K562 (cell line): ENCODE measurements around the gene CACNA1C. TPM values are rescaled to one million over a fixed set of nuclear protein-coding genes. Genes with fewer than 3 reads are reported as not detected.

ENCODE experiments used
- ATAC-seq: fragments of 200-7000 bp; cut with Tn5 transposase; 3 replicates; pipeline ENCODE4 v1.9.1; 2020; ENCODE audit warnings: moderate library complexity
- BruUV-seq: library from RNA; stranded (reverse); fragments of 400-500 nt; replicated peaks from 2 replicates; lab custom pipeline; 2021; lab: Mats Ljungman, UMichigan
- CTCF ChIA-PET: fragments of 300-600 bp; formaldehyde crosslinking; extraction: SDS; loops from one replicate; lab custom pipeline; 2021; ENCODE audit warnings: low intra/inter-chr PET ratio; lab: Yijun Ruan, JAX
- POLR2A ChIA-PET: fragments of 300-600, 350-650 bp; sonication (Branson Sonifier 250); formaldehyde crosslinking; extraction: SDS; loops from one replicate; lab custom pipeline; 2021; ENCODE audit warnings: antibody characterized with exemption, inconsistent platforms; lab: Yijun Ruan, JAX
- DNase-seq, 4 experiments: peaks; one replicate each; pipeline versions ENCODE4 v3.0.0 to v3.0.0-alpha.2; 2011 to 2018; ENCODE audit warnings: low spot score in 3 of 4, mixed read lengths in 3 of 4; ENCODE audit errors: extremely low read depth in 1 of 4
- FAIRE-seq: peaks from 2 replicates; lab custom pipeline; 2011; peaks lifted over from hg19 to GRCh38; lab: Jason Lieb, UNC
- H2AFZ ChIP-seq: 2 replicates; pipeline ENCODE4 v1.6.0; 2011; ENCODE audit warnings: low read depth, low read length, control low read depth, inconsistent platforms
- H3K27ac ChIP-seq: fragments of 200-600 bp; 3 replicates; pipeline ENCODE4 v1.8.0; 2011; ENCODE audit warnings: low read depth, mild to moderate bottlenecking, control low read depth, inconsistent platforms, low read length, moderate library complexity, mixed read lengths; ENCODE audit errors: extremely low read depth
- H3K27me3 ChIP-seq, 2 experiments: fragments of 300-600 bp in 1 of 2; 2 replicates in 1 of 2; 3 replicates in 1 of 2; pipeline versions ENCODE4 v1.6.0 to v1.8.0; 2011; ENCODE audit warnings: inconsistent platforms in 2 of 2, low read length in 2 of 2, mild to moderate bottlenecking in 1 of 2, mixed read lengths in 1 of 2, moderate library complexity in 1 of 2; ENCODE audit not compliant: control insufficient read depth in 2 of 2, insufficient read depth in 2 of 2
- H3K36me3 ChIP-seq: fragments of 300-600 bp; 3 replicates; pipeline ENCODE4 v1.8.0; 2011; ENCODE audit warnings: mild to moderate bottlenecking, low read length, inconsistent platforms; ENCODE audit not compliant: control insufficient read depth, insufficient read depth
- H3K4me1 ChIP-seq, 2 experiments: fragments of 200-600 bp in 1 of 2; replicated peaks in 1 of 2; 2 replicates in 1 of 2; 3 replicates in 1 of 2; pipeline versions ENCODE4 v1.5.1 to v1.8.0; 2011; ENCODE audit warnings: inconsistent platforms in 2 of 2, low read length in 2 of 2, mild to moderate bottlenecking in 1 of 2, mixed read lengths in 1 of 2, moderate library complexity in 1 of 2; ENCODE audit not compliant: control insufficient read depth in 2 of 2, insufficient read depth in 2 of 2
- H3K4me2 ChIP-seq: 2 replicates; pipeline ENCODE4 v1.6.1; 2011; ENCODE audit warnings: low read length, control low read depth, inconsistent platforms, mixed read lengths; ENCODE audit not compliant: insufficient read depth
- H3K4me3 ChIP-seq: fragments of 200-600 bp; sonication (generic), shearing (Covaris generic); 2 replicates; pipeline ENCODE4 v1.5.1; 2016; ENCODE audit warnings: control low read depth, inconsistent platforms
- H3K79me2 ChIP-seq: fragments of 200-600 bp; 3 replicates; pipeline ENCODE4 v1.8.0; 2011; ENCODE audit warnings: low read length, inconsistent platforms; ENCODE audit not compliant: control insufficient read depth, insufficient read depth
- H3K9ac ChIP-seq, 2 experiments: 2 replicates each; pipeline versions ENCODE4 v1.6.0 to v1.6.1; 2011; ENCODE audit warnings: low read depth in 2 of 2, low read length in 2 of 2, control low read depth in 1 of 2, inconsistent platforms in 1 of 2, mild to moderate bottlenecking in 1 of 2, mixed read lengths in 1 of 2; ENCODE audit not compliant: insufficient read depth in 1 of 2
- H3K9me1 ChIP-seq: one replicate; pipeline ENCODE4 v1.6.0; 2011; ENCODE audit warnings: inconsistent platforms, mild to moderate bottlenecking, low read length, moderate library complexity; ENCODE audit not compliant: control insufficient read depth, insufficient read depth
- H3K9me3 ChIP-seq: replicated peaks from 2 replicates; pipeline ENCODE4 v1.5.1; 2011; ENCODE audit warnings: low read depth, low read length, inconsistent platforms; ENCODE audit not compliant: control insufficient read depth, insufficient read depth
- H4K20me1 ChIP-seq: replicated peaks from 2 replicates; pipeline ENCODE4 v1.6.1; 2011; ENCODE audit warnings: low read length, inconsistent platforms, mixed read lengths; ENCODE audit not compliant: control insufficient read depth, insufficient read depth
- ARID2 ChIP-seq: fragments of 450-650 bp; IDR thresholded peaks from 2 replicates; pipeline ENCODE4 v1.6.1; 2017; ENCODE audit warnings: antibody characterized with exemption, mild to moderate bottlenecking
- BDP1 ChIP-seq: IDR thresholded peaks from 3 replicates; pipeline ENCODE4 v1.6.1; 2011; ENCODE audit not compliant: insufficient read length, insufficient read depth
- CBFA2T2 ChIP-seq: fragments of 450-650 bp; conservative IDR thresholded peaks from 2 replicates; pipeline ENCODE4 v1.6.1; 2017; ENCODE audit warnings: mild to moderate bottlenecking
- GABPB1 ChIP-seq: sonication (generic); formaldehyde crosslinking; IDR thresholded peaks from 2 replicates; pipeline ENCODE4 v1.8.0; 2022; ENCODE audit warnings: mild to moderate bottlenecking, missing genetic modification reagents
- HDAC2 ChIP-seq: fragments of 450-650 bp; IDR thresholded peaks from 2 replicates; pipeline ENCODE4 v1.6.1; 2016; ENCODE audit warnings: mild to moderate bottlenecking
- ILF3 ChIP-seq: fragments of 450-650 bp; IDR thresholded peaks from 2 replicates; pipeline ENCODE4 v1.6.1; 2018; ENCODE audit warnings: antibody characterized with exemption, mild to moderate bottlenecking, moderate library complexity, borderline replicate concordance
- NFIC ChIP-seq: fragments of 450-650 bp; IDR thresholded peaks from 2 replicates; pipeline ENCODE4 v1.6.1; 2017; ENCODE audit warnings: mild to moderate bottlenecking, inconsistent platforms
- NONO ChIP-seq, 2 experiments: fragments of 200-400 bp in 1 of 2; fragments of 450-650 bp in 1 of 2; formaldehyde crosslinking in 1 of 2; IDR thresholded peaks; 2 replicates each; pipeline ENCODE4 v1.6.1; 2017; ENCODE audit warnings: low read depth in 2 of 2, mild to moderate bottlenecking in 2 of 2, moderate library complexity in 2 of 2, low read length in 1 of 2
- PHF21A ChIP-seq: fragments of 450-650 bp; IDR thresholded peaks from 2 replicates; pipeline ENCODE4 v1.6.1; 2017; ENCODE audit warnings: low read depth, borderline replicate concordance
- SNIP1 ChIP-seq: fragments of 450-650 bp; IDR thresholded peaks from 2 replicates; pipeline ENCODE4 v1.7.1; 2017; ENCODE audit warnings: low read depth, mild to moderate bottlenecking
- TCF7L2 ChIP-seq: fragments of 150-350 bp; IDR thresholded peaks from 2 replicates; pipeline ENCODE4 v1.6.1; 2016; ENCODE audit warnings: low read depth, mild to moderate bottlenecking, low read length, moderate library complexity
- ZNF830 ChIP-seq: fragments of 250-450 bp; sonication (Bioruptor Pico); IDR thresholded peaks from 2 replicates; pipeline ENCODE4 v1.5.0; 2021; ENCODE audit warnings: mild to moderate bottlenecking
- WGBS: fragments of 100-300 bp; shearing (Covaris generic); methylation state at CpG from one replicate; pipeline ENCODE4 v1.1.6; 2016; ENCODE audit warnings: low coverage, mixed read lengths; ENCODE audit not compliant: insufficient coverage; ENCODE audit errors: missing lambda C conversion rate; 5-methylcytosine and 5-hydroxymethylcytosine counted together
- in situ Hi-C: fragments of 300-500 bp; cut with MboI; formaldehyde crosslinking; loops from 4 replicates; pipeline ENCODE4 v1.15.0; 2018; ENCODE audit warnings: inconsistent platforms, mixed read lengths
- intact Hi-C: fragments of 100-400 bp; cut with micrococcal nuclease; formaldehyde crosslinking; loops from 2 replicates; pipeline ENCODE4 v1.14.2; 2022
- polyA plus RNA-seq, 8 experiments: library from polyadenylated mRNA; depleted of rRNA in 4 of 8; stranded (reverse) in 5 of 8; unstranded in 3 of 8; fragments of >200 nt; fragmentation: Nextera tagmentation in 2 of 8; fragmentation: Illumina TruSeq in 1 of 8; extraction: Ambion mirVana in 2 of 8; extraction: Trizol in 1 of 8; gene quantifications; 2 replicates each; pipeline versions ENCODE4 v1.2.1 to v1.2.3, GENCODE V29; 2011 to 2014; ENCODE audit warnings: inconsistent platforms in 1 of 8, missing spikeins in 1 of 8
- total RNA-seq, 7 experiments: library from RNA; depleted of rRNA in 6 of 7; stranded (reverse); fragments of >200 nt in 6 of 7; fragmentation: Illumina TruSeq in 2 of 7; extraction: Trizol in 2 of 7; gene quantifications; 2 replicates each; pipeline versions ENCODE4 v1.2.1 to v1.2.3, GENCODE V29; 2011 to 2021; ENCODE audit warnings: low replicate concordance in 1 of 7
- TF ChIP-seq, protein P1 (sequence below): conservative IDR thresholded peaks from 2 replicates; pipeline ENCODE4 v1.6.1; 2011; ENCODE audit warnings: low read depth, mild to moderate bottlenecking, low read length; ENCODE audit not compliant: control insufficient read depth
- TF ChIP-seq, protein P2 (sequence below): fragments of 450-650 bp; formaldehyde crosslinking; IDR thresholded peaks from 2 replicates; pipeline ENCODE4 v1.4.0; 2022; ENCODE audit warnings: missing genetic modification characterization
- TF ChIP-seq, protein P3 (sequence below), 2 experiments: fragments of 250-450 bp in 1 of 2; fragments of 450-650 bp in 1 of 2; sonication (Bioruptor Pico) in 1 of 2; IDR thresholded peaks; 2 replicates each; pipeline versions ENCODE4 v1.6.1 to v1.8.0; 2016 to 2021; ENCODE audit warnings: mild to moderate bottlenecking in 2 of 2, moderate library complexity in 2 of 2, missing compliant biosample characterization in 1 of 2, missing genetic modification characterization in 1 of 2

Gene CACNA1C
- total and polyA plus RNA-seq, 9 of the 15 experiments (the other 6 are each of a cell fraction or from before 2014, with no cell fraction given): not detected

GRCh38 chr12:2372735-2373134 is 319.9 kb downstream of the CACNA1C start:
- Histone ChIP-seq H3K4me2 (no peak overlapping the region), H3K79me2 (no peaks in the 10 kb centered on the region), H3K9me1 (no peaks in the 10 kb centered on the region), H3K27ac (no peak overlapping the region), H3K36me3 (no peaks in the 10 kb centered on the region), H4K20me1 (no peaks in the 10 kb centered on the region), H3K9ac (no peak overlapping the region), H3K27me3 (peaks cover 2 to 26% of the 10 kb centered on the region in 2 experiments; a peak in 2 of 5 replicates), H3K4me1 (no peaks in the 10 kb centered on the region), H3K4me3 (no peak overlapping the region), H3K9me3 (no peaks in the 10 kb centered on the region), H2AFZ (no peak overlapping the region)
- BruUV-seq: no TSS peak
- TF ChIP-seq NFIC (no peak), ZNF830 (CRISPR knock-in tag) (no peak), CBFA2T2 (no peak), SNIP1 (no peak), PHF21A (no peak), ARID2 (no peak), GABPB1 (CRISPR knock-in tag) (no peak), NONO (IDR thresholded peaks at IDR 0.05; ENCODE audit: low read depth in 2 of 2, low read length in 1 of 2) (no peak), ILF3 (no peak), BDP1 (no peak), TCF7L2 (no peak), HDAC2 (no peak)
- TF ChIP-seq, protein P1, sequence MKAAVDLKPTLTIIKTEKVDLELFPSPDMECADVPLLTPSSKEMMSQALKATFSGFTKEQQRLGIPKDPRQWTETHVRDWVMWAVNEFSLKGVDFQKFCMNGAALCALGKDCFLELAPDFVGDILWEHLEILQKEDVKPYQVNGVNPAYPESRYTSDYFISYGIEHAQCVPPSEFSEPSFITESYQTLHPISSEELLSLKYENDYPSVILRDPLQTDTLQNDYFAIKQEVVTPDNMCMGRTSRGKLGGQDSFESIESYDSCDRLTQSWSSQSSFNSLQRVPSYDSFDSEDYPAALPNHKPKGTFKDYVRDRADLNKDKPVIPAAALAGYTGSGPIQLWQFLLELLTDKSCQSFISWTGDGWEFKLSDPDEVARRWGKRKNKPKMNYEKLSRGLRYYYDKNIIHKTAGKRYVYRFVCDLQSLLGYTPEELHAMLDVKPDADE: no peak
- TF ChIP-seq, protein P2, sequence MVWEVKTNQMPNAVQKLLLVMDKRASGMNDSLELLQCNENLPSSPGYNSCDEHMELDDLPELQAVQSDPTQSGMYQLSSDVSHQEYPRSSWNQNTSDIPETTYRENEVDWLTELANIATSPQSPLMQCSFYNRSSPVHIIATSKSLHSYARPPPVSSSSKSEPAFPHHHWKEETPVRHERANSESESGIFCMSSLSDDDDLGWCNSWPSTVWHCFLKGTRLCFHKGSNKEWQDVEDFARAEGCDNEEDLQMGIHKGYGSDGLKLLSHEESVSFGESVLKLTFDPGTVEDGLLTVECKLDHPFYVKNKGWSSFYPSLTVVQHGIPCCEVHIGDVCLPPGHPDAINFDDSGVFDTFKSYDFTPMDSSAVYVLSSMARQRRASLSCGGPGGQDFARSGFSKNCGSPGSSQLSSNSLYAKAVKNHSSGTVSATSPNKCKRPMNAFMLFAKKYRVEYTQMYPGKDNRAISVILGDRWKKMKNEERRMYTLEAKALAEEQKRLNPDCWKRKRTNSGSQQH: no peak
- TF ChIP-seq, protein P3, sequence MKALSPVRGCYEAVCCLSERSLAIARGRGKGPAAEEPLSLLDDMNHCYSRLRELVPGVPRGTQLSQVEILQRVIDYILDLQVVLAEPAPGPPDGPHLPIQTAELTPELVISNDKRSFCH (CRISPR knock-in tag; IDR thresholded peaks at IDR 0.05): no peak
- TF ChIP-seq, protein P3 (tag; IDR thresholded peaks at IDR 0.05): no peak
- FAIRE-seq (no peak), ATAC-seq (no peak), DNase-seq (no peak)
- CTCF ChIA-PET: no interaction called here
- POLR2A ChIA-PET: interaction anchor here (0.5 kb wide), 1 partner anchor 38 kb away, joined by 3 read pairs; no protein-coding TSS in a partner anchor
- 0% methylated on average over 8 of the region's 12 CpGs for WGBS
- in situ Hi-C loops: no loop called here
- intact Hi-C loops: no loop called here
